Parathyroid adenoma (tissue), 2 donors: Measurements from ENCODE around the gene STX8.

Source experiments
- H2AFZ ChIP-seq: fragments of 300-600 bp; sonication (generic); one replicate; pipeline ENCODE4 v1.7.0; 2017; ENCODE audit warnings: antibody characterized with exemption, mild to moderate bottlenecking
- H3K27ac ChIP-seq: fragments of 300-600 bp; sonication (generic); one replicate; pipeline ENCODE4 v1.7.0; 2017
- H3K27me3 ChIP-seq: fragments of 300-600 bp; sonication (generic); one replicate; pipeline ENCODE4 v1.7.0; 2017; ENCODE audit warnings: low read length; ENCODE audit not compliant: control insufficient read depth, insufficient read depth
- H3K36me3 ChIP-seq: fragments of 300-600 bp; sonication (generic); one replicate; pipeline ENCODE4 v1.7.0; 2017; ENCODE audit warnings: low read length; ENCODE audit not compliant: control insufficient read depth, insufficient read depth
- H3K4me1 ChIP-seq: fragments of 300-600 bp; sonication (generic); one replicate; pipeline ENCODE4 v1.7.0; 2017; ENCODE audit warnings: control low read depth
- H3K4me2 ChIP-seq: fragments of 300-600 bp; sonication (generic); one replicate; pipeline ENCODE4 v1.7.0; 2017; ENCODE audit warnings: low read length
- H3K4me3 ChIP-seq: fragments of 300-600 bp; sonication (generic); one replicate; pipeline ENCODE4 v1.7.0; 2017; ENCODE audit warnings: low read depth, low read length
- H3K79me2 ChIP-seq: fragments of 300-600 bp; sonication (generic); one replicate; pipeline ENCODE4 v1.7.0; 2017; ENCODE audit warnings: control low read depth
- H3K9ac ChIP-seq: fragments of 300-600 bp; sonication (generic); one replicate; pipeline ENCODE4 v1.7.0; 2017; ENCODE audit warnings: mild to moderate bottlenecking
- H3K9me3 ChIP-seq: fragments of 300-600 bp; sonication (generic); one replicate; pipeline ENCODE4 v1.7.0; 2017; ENCODE audit warnings: low read length; ENCODE audit not compliant: control insufficient read depth
- TF ChIP-seq, protein P1 (sequence below): fragments of 300-600 bp; sonication (generic); IDR thresholded peaks from one replicate; pipeline ENCODE4 v1.7.0; 2017; ENCODE audit warnings: antibody characterized with exemption, mild to moderate bottlenecking
- donor health status: primary hyperparathyroidism.

STX8 gene

DNA sequence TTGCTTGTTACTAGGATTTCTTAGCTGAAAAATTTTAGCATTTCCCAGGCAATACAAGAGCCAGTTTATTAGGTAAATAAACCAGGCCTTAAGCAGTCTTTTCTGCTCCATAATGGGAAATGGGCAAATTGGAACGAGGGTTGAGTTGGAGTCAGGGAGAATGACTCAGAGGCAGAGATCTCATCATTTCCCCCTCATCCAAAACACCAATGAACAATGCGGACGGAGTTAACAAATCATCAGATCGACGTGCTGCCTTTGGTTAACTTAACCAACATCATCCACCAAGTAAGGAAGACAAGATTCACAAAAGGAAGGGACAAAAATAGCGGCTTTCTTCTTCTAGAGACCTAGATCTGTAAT, 243.5 kb downstream of the STX8 start:
- no peaks in the 10 kb centered on the region for H3K4me1 ChIP-seq
- no peaks in the 10 kb centered on the region for H3K27me3 ChIP-seq
- TF ChIP-seq, protein P1, sequence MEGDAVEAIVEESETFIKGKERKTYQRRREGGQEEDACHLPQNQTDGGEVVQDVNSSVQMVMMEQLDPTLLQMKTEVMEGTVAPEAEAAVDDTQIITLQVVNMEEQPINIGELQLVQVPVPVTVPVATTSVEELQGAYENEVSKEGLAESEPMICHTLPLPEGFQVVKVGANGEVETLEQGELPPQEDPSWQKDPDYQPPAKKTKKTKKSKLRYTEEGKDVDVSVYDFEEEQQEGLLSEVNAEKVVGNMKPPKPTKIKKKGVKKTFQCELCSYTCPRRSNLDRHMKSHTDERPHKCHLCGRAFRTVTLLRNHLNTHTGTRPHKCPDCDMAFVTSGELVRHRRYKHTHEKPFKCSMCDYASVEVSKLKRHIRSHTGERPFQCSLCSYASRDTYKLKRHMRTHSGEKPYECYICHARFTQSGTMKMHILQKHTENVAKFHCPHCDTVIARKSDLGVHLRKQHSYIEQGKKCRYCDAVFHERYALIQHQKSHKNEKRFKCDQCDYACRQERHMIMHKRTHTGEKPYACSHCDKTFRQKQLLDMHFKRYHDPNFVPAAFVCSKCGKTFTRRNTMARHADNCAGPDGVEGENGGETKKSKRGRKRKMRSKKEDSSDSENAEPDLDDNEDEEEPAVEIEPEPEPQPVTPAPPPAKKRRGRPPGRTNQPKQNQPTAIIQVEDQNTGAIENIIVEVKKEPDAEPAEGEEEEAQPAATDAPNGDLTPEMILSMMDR: no peak
- H3K9ac ChIP-seq: no peak overlapping the region
- H3K9me3 ChIP-seq: no peaks in the 10 kb centered on the region
- H3K36me3 ChIP-seq: peaks cover 2% of the 10 kb centered on the region
- H3K4me2 ChIP-seq: no peak overlapping the region
- no peaks in the 10 kb centered on the region for H3K79me2 ChIP-seq
- no peak overlapping the region for H3K27ac ChIP-seq
- H3K4me3 ChIP-seq: no peak overlapping the region
- no peak overlapping the region for H2AFZ ChIP-seq

DNA sequence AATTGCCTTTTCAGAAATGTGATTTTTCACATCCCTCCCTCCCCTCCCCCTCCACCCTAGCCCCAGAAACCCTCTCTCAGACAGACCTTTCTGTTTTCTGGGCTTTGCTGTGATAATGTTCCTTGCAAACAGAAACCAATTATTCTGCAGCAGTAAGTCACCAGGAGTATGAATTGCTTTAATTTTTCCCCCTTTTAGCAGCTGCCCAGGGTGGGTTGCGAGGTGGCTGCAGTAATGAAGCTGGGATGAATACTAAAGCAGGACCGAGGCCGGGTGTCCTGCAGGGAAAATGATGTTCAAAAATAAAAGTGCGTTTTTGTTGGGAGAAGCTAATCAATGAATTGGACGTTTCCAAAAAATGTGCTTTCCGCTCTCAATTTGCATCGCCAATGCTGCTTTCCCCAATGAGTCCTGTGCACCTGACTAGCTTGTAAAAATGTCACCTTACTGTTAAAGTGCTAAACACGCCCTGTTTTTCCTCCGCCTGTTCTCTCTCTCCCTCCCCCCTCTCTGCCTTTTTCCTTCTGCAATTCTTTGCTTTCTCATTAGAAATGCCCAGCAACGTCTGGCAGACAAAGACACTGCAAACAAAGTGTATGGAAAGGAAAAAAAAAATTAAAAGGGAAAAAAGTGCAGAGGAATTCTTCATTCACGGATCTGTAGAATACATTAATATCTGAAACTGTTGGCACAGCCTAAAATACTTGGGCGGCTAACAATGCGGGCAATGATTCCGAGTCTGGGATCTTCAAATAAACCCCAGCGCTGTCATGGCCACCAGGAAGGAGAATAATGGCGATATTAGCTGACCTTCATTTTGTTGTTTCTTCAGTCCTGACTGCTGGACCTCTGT, 244.1 kb downstream of the STX8 start:
- Histone ChIP-seq H3K79me2 (no peaks in the 10 kb centered on the region), H3K4me2 (no peak overlapping the region), H3K4me3 (no peak overlapping the region), H3K4me1 (no peaks in the 10 kb centered on the region), H3K9ac (no peak overlapping the region), H3K27me3 (no peaks in the 10 kb centered on the region), H3K9me3 (no peaks in the 10 kb centered on the region), H3K36me3 (peaks cover 2% of the 10 kb centered on the region), H2AFZ (no peak overlapping the region), H3K27ac (no peak overlapping the region)
- TF ChIP-seq, protein P1: no peak

DNA sequence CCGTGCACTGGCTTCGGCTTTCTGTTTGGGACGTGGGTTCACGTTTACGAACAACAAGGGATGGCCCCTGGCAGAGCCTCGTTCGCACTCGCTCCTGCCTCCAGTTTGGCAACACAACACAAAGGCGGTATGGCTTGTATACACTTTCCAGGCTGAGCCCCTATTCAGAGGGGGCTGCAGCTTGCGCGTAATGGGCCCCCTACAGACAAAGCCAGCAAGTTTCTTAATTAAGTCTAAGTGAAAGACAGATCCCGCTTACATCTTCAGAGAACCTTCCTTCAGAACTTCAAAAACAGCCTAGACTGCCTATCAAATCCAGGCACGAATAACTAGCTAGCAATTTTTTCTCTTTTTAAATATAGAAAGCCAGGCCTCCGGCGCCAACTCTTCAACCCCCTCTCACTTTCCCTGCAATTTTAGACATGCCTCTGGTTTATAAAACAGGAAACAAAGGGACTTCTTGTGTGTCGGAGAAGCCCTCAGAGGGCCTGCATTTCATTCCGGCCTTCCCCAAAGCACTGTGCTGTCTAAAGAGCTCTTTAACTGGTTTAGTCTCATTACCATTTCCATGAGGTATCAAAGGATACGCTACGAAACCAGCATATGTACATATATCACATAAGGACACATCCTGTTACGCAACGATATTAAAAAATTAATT, 244.9 kb downstream of the STX8 start:
- H3K36me3 ChIP-seq: peaks cover 2% of the 10 kb centered on the region
- H3K79me2 ChIP-seq: no peaks in the 10 kb centered on the region
- H3K4me3 ChIP-seq: no peak overlapping the region
- H3K4me1 ChIP-seq: no peaks in the 10 kb centered on the region
- no peak overlapping the region for H3K4me2 ChIP-seq
- no peak overlapping the region for H2AFZ ChIP-seq
- no peak overlapping the region for H3K9ac ChIP-seq
- TF ChIP-seq, protein P1: no peak
- no peaks in the 10 kb centered on the region for H3K27me3 ChIP-seq
- H3K27ac ChIP-seq: no peak overlapping the region
- H3K9me3 ChIP-seq: no peaks in the 10 kb centered on the region

DNA sequence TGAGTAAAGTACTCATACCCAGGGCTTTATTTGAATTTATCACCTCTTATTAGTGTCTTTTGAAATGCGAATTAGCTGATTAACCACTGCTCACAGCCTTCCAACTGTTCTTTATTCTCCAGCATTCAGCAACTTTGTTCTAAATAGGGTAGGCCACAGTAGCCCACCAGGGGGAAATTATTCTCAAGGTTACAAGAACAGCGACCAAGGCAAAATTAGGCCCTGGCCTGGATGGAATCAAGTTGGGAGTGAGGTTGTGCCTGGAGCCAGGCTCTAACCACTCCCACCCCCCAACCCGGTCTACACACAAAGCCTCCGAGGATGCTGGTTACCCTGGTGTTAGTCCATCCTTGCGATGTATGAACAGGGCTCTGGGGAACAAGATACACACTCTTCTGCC, 245.5 kb downstream of the STX8 start:
- Histone ChIP-seq H3K9ac (no peak overlapping the region), H3K27me3 (no peaks in the 10 kb centered on the region), H3K4me2 (no peak overlapping the region), H3K9me3 (no peaks in the 10 kb centered on the region), H3K4me1 (no peaks in the 10 kb centered on the region), H3K4me3 (no peak overlapping the region), H2AFZ (no peak overlapping the region), H3K27ac (no peak overlapping the region), H3K36me3 (peaks cover 2% of the 10 kb centered on the region), H3K79me2 (no peaks in the 10 kb centered on the region)
- TF ChIP-seq, protein P1: no peak
